Embryonic facial prominence (tissue), 1 donor: ENCODE results near the gene CREB1.
"Not testable (repeated sequence)": the region's sequence is repeated elsewhere in the genome, so short reads cannot be mapped to it uniquely, and the experiment has no call there.

Source experiments
- DNase-seq: peaks from one replicate; pipeline ENCODE4 v3.0.0-alpha.2; 2016; ENCODE audit errors: extremely low spot score

CREB1 gene

GRCh38 chr2:207617011-207617671 is 87.4 kb downstream of the CREB1 start:
- no peak for DNase-seq

GRCh38 chr2:207619764-207620203 is 90.0 kb downstream of the CREB1 start:
- no peak for DNase-seq

- DNase-seq: no peak
These were observed 91.8 kb downstream of the CREB1 start for GRCh38 chr2:207621501-207622039.

GRCh38 chr2:207624185-207625013 is 94.6 kb downstream of the CREB1 start:
- peak; percentile 18 for DNase-seq

- DNase-seq: peak; percentile 25
These were observed 95.5 kb downstream of the CREB1 start, which contains the start of gene METTL21A for GRCh38 chr2:207625014-207625907. METTL21A (minus strand) TSS chr2:207625394; CDS start chr2:207624375, 1,019 bp downstream.

GRCh38 chr2:207629553-207629952 is 99.8 kb downstream of the CREB1 start:
- no peak for DNase-seq

- DNase-seq: no peak
These were observed 100.7 kb downstream of the CREB1 start for GRCh38 chr2:207630491-207630890.

GRCh38 chr2:207632575-207633493 is 103.1 kb downstream of the CREB1 start:
- no peak for DNase-seq

- DNase-seq: no peak
These were observed 103.9 kb downstream of the CREB1 start for GRCh38 chr2:207633686-207634085.

GRCh38 chr2:207635468-207636200 is 105.9 kb downstream of the CREB1 start:
- DNase-seq: no peak

- DNase-seq: not testable (repeated sequence)
These were observed 109.5 kb downstream of the CREB1 start for GRCh38 chr2:207639288-207639687.

GRCh38 chr2:207640160-207640559 is 110.4 kb downstream of the CREB1 start:
- no peak for DNase-seq

- DNase-seq: no peak
These were observed 110.9 kb downstream of the CREB1 start for GRCh38 chr2:207640661-207641060.

- no peak for DNase-seq
These were observed 114.1 kb downstream of the CREB1 start for GRCh38 chr2:207643892-207644291.

GRCh38 chr2:207646582-207646981 is 116.8 kb downstream of the CREB1 start:
- not testable (repeated sequence) for DNase-seq
